ENCODE measurements around the gene YES1.
"Not testable (repeated sequence)": the region's sequence is repeated elsewhere in the genome, so short reads cannot be mapped to it uniquely, and the experiment has no call there.

YES1 gene

DNA sequence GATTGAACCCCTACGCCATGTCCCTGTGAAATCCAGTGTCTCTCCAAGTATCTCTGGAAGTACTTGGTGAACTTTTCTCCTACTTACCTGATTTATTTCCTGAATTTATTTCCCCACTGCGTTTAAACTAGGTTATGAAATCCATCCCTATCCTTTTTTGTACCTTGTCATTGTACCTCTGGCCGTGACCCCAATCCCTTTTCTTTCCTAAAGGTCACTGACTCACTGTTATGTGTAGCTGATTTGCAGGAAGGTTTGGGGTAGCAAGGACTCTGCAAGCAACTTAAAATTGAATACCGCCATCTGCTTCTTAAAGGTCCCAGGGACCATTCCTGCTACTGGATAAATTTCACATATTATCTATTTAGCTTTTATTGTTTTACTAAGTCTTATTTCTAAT, 95.0 kb downstream of the YES1 start:
- DNase-seq: no peak

DNA sequence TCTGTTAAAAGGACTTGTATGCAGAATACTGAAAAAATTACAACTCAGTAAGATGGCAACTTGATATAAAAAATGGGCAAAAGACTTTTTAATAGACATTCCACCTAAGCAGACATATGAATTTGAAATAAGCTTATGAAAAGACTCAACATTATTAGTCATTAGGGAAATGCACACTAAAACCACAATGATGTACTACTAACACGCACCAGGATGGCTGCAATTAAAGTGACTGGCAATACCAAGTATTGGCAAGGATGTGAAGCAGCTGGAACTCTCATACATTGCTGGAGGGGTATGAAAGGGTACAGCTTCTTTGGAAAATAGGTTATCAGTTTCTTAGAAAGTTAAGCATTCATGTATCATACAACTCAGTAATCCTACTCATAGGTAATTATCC, 96.4 kb downstream of the YES1 start:
- no peak for DNase-seq

DNA sequence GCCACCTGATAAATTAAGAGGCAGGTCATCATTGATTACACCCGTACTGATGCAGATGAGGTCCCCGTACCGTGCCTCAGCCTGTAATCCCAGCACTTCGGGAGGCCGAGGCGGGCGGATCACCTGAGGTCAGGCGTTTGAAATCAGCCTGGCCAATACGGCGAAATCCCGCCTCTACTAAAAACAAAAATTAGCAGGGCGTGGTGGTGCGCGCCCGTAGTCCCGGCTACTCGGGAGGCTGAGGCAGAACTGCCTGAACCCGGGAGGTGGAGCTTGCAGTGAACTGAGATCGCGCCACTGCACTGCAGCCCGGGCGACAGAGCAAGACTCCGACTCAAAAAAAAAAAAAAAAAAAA, 98.9 kb downstream of the YES1 start:
- DNase-seq: no peak

DNA sequence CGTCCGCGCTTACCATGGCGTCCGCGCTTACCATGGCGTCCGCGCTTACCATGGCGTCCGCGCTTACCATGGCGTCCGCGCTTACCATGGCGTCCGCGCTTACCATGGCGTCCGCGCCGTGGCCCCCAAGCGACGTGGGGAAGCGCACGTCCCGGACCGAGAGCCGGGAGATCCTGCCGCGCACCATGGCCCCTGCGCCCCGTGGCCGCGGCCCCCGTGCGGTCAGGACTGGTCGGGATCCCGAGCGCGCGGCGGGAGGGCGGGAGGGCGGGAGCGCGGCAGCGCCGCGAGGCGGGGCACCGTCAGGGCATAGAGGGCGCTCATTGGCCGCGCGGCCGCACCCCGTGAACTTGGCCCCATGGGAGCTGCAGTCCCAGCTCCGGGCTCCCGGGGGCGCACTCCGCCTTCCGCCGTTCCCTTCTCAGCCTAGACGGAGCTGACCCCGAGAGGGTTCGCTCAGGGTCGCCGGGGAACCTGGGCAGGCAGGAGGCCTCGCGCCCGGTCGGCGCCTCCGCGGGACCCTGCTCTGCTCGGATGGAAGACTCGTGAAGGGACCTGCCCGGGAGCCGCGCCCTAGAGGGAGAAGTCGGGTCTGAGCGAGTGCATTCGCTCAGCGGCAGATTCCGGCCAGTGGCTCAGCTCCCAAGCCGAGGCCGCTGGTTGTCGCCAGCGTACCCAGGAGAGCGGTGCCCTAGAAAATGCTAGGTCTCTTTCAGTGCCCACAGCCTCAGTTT, 99.5 kb downstream of the YES1 start, which contains the start of gene ENOSF1:
Gene ENOSF1, minus strand, starts transcription at position 230 of the 734 bp plus-strand sequence. Its CDS starts 43 bp downstream, at position 187.
- peak; percentile 79 to 90 for DNase-seq

DNA sequence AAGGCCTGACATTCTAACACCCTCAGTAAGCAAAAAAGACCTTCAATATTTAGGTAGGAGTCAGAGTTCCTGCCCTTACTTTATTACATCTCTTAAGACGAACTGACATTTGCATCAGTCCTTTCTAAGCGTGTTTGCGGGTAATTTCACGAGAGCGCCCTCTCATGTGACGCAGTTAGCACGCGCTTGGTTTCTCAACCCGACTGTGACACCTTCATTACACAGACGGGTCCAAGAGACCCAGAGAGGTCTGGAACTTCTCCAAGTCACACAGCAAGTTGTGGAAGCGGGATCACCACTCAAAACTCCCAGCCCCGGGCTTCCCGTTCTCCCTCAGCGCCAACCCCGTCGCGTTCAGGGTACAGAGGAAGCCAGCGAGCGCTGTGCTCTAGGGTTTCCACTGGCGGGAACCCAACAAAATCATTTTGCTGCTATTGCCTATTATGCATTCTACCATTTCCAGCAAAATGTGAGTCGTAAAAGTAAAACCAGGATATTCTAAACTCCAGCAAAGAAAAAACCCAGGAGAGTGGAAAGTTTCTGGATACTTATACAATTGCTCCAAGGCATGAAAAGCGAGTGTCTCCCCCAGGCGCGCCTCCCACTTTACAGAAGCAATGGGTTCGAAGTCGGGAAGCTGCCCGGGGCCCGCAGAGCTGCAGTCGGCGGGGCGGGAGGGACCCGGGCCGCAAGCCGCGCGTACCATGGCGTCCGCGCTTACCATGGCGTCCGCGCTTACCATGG, 100.2 kb downstream of the YES1 start:
- peak; percentile 76 to 80 for DNase-seq

DNA sequence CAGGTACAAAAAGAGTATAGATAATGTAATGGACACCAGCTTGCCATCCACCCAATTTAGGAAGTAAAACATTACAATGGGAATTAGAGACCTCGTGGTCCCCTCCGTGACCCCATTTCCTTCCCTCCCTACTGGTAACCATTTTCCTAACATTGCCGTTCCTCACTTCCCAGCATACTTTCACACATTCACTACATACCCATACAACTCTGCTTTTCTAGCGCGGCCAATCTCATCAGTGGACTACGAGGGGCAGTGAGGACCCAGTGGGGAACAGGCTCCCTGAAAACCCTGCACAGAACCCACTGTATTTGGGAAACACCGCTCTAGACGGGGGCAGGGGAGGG, 100.8 kb downstream of the YES1 start:
- DNase-seq: no peak

DNA sequence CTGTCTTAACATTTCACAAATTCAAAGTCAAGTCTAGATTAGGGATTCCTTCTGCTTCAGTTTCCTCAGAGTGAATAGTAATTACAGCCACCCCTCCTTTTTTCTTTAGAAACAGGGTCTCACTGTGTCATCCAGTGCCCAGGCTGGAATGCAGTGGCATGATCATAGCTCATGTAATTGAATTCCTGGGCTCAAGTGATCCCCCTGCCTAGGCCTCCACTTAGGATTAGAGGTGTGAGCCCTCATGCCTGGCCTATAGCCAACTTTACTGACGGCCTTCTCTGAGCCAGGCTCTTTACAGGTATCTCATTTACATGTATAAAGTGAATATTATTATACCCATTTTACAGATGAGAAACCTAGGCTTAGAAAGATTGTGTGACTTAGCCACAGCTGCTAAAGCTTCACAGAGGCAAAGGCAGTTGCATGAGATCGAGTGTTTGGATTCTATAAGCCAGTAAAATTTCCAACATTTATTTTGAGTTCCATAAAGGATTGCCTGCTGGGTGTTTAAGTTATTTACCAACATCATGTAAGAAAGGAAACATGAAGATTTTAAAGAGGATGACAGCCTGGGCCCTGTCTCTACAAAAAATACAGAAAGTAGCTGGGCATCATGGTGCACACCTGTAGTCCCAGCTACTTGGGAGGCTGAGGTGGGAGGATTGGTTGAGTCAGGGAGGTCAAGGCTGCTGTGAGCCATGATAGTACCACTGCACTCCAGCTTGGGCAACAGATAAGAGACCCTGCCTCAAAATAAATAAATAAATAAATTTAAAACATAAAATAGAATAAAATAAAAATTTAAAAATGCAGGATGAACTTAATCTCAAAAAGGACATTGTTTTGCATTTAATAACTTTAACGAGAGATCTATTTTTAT, 101.4 kb downstream of the YES1 start:
- no peak for DNase-seq

DNA sequence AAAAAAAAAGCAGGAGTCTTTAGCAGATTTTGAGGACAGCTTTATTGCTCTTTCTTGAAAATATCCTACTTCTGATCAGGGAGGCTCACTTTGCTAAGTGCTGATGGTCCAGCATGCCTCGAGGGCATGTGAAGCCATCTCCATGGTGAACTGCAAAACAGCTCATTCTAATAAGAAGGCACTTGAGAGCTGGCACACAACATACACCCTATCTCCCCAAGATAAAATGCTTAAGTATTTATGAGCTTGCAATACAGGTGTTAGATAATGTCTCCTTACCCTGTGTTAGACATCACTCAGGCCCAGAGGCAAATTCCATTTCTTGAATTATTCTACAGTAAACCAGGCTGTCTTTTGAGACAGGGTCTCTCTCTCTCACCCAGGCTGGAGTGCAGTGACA, 102.3 kb downstream of the YES1 start:
- no peak for DNase-seq

DNA sequence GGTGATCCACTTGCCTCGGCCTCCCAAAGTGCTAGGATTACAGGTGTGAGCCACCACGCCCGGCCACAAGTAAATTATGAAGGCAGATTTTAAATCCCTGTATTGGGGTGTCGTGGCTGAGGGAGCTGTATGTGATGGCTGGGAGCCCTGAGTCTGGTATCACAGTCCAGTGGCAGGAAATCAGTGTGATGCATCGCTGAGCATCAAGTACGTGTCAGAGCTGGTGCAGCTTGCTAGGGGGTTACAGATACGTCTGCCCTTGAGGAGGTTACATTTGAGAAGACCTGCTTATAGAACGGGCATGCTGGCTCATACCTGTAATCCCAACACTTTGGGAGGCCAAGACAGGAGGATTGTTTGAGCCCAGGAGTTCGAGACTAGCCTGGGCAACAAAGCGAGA, 103.9 kb downstream of the YES1 start:
- DNase-seq: no peak

DNA sequence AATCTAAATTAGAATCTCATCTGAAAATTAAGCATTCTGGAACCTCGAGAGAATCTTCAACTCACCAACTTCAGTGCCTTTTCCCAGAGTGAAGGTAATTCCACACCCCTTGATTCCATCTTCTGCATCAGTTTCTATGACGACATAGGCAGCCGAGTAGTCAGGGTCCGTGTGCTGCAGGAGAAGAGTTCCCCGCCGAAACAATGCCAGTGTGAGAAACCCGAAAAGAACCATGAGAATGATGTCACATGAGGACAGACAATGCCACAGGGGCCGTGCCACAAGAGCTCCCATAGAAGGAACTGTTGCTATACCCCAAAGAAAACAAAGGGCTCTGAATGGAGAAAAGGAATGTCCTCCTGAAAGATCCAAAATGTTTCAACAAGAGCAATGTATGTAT, 105.6 kb downstream of the YES1 start:
- DNase-seq: no peak

DNA sequence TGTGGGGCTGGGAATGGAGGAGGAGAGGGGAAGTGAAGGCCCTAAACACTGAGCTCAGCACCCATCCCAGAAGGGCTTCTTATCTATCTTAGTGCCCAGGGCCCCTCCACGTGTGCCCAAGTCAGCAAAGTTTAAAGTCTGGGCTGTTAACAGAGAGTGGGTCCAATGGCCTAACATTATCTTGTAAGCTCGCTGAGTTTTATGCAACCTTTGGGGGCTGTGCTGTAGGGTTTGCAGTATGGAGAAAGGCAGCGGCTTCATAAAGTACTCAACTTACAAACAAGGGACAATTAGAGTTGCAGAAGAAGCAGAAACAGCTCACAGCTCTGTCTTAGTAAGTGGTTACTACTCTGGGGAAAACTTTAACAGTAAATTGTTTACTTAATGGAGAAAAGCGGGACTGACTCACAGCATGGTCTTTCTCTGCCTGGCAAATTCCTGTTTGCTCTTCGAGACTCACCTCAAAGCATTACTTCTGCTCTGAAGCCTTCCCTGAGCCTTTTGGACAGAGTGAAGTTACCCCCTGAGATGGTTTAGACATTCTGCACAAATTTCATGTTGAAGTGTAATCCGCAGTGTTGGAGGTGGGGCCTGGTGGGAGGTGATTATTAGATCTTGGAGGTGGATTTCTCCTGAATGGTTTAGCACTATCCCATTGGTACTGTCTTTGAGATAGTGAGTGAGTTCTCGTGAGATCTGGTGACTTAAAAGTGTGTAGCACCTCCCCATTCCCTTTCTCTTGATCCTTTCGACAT, 108.7 kb downstream of the YES1 start:
- DNase-seq: no peak

DNA sequence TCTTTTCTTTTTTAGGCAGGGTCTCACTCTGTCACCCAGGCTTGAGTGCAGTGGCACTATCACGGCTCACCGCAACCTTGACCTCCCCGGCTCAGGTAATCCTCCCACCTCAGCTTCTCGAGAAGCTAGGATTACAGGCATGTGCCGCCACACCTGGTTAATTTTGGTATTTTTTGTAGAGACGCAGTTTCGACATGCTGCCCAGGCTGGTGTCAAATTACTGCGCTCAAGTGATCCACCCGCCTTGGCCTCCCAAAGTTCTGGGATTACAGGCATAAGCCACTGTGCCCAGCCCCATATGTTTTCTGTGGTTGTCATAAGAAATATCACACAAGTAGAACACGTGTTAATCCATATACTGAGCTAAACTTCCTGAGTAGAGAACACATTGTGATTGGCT, 114.2 kb downstream of the YES1 start:
- no peak for DNase-seq

DNA sequence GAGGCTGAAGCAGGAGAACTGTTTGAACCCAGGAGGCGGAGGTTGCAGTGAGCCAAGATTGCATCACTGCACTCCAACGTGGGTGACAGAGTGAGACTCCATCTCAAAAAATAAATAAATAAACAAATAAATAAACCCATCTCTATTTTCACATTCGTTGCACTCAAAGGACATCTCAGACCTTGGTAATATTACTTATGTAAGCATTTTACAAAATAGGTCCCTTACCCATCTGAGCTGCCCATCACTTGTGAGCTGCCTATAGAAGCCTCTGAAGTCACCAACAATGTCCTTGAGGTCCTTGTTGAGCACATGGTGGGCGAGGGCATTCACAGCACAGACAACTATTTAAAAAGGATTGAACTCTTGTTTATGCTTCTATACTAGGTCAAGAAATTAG, 115.0 kb downstream of the YES1 start:
- DNase-seq: no peak

DNA sequence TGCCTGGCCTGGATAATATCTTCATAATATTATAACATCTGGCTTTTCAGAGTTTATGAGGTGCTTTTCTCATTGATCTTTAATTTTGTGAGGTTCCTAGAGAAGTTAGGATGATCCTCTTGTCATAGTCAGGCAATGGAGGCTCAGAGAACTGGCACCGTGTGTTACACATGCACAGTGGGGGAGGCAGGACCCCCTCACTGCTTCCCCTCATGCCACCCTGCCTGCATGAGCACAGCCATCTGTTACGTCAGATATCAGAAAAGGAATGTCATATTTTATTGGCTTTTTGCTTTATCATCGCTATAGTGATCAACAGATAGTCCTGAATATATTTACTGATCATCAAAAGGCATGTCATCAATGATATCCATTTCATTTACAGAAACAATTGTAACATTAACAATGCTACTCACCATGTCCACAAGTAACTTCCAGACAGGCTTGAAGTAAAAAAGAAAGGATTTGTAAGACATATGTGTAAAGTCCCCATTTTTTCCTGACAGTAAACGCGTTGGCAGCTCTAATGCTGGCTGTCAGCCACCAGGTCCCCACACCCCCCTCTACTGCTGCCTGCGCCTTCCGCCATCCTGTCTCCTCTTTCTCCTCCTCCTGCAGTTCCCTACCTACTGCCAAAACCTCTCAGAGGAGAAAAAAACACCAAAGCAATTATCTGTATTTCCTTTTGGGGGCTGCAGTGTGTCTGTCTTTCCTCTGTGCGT, 118.4 kb downstream of the YES1 start:
- no peak for DNase-seq

DNA sequence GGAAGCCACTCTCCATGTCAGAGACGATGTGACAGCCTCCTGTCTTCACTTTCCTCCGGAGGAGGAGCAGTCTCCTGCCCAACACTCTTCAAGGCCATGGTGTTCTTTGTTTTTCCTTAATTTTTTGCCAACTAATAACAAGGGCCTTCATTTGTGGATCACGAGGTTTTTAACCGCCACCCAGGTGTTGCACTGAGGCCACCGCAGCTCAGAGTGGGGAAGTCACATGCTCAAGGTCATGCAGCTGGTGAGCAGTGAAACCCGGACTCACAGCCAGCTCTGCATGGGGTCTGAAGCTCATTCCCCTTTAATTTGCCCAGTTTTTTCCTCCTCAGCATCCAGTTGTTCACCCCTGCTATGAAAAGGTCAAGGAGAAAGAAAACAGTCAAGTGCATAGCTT, 119.2 kb downstream of the YES1 start:
- no peak for DNase-seq

DNA sequence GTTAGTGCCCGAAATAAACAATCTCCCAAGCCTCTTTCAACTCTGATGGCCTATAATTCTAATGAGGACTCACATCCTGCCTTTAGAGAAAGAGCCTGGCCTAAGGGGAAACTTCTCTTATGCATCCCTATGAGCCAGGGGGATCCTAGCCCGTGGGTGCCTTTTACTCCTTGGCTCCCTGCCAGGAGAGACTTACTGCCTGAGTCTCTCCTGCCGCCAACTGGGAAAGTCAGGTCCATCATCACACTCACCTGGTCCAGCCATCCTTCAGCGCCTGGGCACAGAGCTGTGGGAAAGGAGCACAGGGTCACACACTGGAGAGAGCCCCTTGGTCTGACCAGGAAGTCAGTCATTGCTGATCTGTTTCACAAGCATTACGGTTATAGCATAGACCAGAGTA, 123.7 kb downstream of the YES1 start:
- no peak for DNase-seq

DNA sequence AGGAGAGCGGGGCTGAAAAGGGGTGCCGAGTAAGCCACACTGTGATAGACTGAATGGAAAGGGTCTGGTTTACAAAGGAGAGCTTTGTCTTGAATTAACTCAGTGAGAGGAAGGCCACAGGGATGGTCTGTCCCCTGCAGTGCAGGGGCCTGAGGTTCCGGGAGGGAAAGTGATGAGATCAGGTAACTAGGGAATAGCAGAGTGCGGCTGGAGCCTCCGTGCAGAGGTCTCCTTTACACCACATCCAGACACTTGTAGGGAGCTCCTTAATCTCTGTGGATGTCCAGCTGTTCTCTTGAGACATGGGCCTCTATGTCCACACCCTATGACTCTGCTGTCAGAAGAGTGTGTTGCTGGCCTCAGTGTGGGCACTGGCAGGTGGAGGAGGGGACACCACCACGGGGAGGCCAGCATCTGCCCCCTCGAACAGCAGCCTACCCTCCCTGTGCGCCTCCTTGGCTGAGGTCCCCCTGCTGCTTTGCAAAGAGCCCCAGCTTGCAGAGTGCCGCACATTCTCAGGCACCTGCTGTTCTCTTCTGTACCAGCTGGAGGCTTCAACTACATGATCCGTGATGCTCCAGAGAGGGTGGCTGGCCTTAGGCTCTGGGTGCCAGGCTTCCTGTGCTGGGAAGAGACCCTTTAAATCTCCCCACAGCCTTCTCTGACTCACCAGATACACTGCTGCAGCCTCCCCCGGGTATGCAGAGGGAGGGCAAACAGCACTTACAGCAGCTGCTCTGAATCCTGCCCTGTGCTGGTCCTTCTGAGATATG, 125.5 kb downstream of the YES1 start:
- no peak for DNase-seq

DNA sequence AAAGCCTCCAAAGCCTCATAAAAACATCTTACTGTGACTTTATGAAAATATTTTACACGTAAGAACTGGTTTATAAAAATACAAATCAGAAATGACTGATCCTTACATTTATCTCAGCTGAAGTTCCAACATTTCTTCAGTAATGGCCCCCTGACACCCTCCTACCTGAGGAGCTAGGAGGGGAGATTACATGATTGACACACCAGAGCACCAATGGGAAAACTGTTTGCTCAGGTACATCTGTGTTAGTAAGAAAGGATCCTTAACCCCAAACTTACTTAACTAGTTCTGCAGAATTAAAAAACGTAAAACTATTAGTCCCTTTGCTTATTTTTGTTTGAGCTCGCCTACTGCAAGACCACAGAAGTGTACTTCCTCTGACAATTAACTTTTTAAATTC, 126.6 kb downstream of the YES1 start:
- no peak for DNase-seq

DNA sequence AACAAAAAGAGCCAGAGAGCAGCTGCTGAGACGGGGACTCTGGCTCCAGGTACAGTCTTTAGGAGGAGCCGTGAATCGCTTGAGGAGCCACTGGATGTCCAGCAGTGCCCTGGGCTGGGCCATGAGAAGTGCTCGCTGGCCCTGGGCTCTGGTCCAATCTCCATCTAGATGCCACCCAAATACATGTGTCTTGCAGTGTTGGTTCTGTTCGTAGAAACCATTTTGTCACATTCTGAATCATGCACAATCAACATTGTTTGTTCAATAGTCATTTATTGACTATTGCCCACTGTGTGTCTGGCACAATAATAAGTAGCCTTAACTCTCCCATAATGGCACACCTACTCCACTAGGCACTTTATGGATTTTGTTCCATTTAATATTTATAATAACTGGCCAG, 128.5 kb downstream of the YES1 start:
- no peak for DNase-seq

DNA sequence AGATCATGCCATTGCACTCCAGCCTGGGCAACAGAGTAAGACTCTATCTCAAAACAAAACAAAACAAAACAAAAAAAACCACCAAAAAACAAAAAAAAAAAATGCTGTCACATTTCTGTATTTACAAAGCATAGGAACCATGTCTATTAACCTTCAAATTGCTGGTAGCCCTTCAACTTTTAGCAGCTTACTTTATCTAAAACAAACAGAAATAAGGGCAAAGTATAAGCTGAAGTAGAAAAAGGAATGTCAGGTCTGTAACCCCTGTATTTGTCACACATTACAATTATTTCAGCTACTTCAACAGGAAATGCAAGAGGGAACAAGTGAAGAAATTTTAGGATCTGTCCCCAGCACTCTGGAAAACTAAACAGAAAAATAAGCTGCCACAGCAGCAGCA, 129.2 kb downstream of the YES1 start:
- DNase-seq: no peak

DNA sequence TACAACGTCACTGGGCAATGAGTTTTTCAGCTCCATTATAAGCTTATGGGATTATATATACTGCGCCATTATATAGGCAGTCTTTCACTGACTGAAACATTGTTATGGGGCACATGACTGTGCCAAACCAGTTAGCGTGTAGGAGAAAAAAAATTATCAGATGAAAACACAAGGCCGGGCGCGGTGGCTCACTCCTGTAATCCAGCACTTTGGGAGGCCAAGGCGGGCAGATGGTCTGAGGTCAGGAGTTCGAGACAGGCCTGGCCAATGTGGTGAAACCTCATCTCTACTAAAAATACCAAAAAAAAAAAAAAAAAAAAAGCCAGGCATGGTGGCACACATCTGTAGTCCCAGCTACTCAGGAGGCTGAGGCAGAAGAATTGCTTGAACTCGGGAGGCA, 129.6 kb downstream of the YES1 start:
- DNase-seq: not testable (repeated sequence)
